Gastroesophageal sphincter (tissue), 3 donors: ENCODE data around the gene EXOG.

Experiments
- CTCF ChIP-seq, 4 experiments: fragments of 200-600 bp in 2 of 4; fragments of 450-650 bp in 2 of 4; sonication (generic) in 1 of 4; IDR thresholded peaks; one replicate each; pipeline ENCODE4 v1.5.1; 2017 to 2019; ENCODE audit warnings: antibody characterized with exemption in 4 of 4, mild to moderate bottlenecking in 2 of 4, moderate library complexity in 2 of 4
- EP300 ChIP-seq: sonication (generic); formaldehyde crosslinking; IDR thresholded peaks from one replicate; pipeline ENCODE4 v1.6.1; 2017; ENCODE audit warnings: antibody characterized with exemption, mild to moderate bottlenecking
- POLR2A ChIP-seq, 2 donors: fragments of 450-650 bp; IDR thresholded peaks; one replicate each; pipeline ENCODE4 v1.6.1; 2017; ENCODE audit warnings: antibody characterized with exemption in 2 of 2, mild to moderate bottlenecking in 2 of 2, moderate library complexity in 1 of 2
- POLR2AphosphoS5 ChIP-seq: sonication (generic); formaldehyde crosslinking; IDR thresholded peaks from one replicate; pipeline ENCODE4 v1.6.1; 2017; ENCODE audit warnings: antibody characterized with exemption

GRCh38 chr3:38573556-38573955 is 77.4 kb downstream of the EXOG start:
- TF ChIP-seq CTCF (IDR thresholded peaks at IDR 0.05), result no peak
- no peak for TF ChIP-seq POLR2AphosphoS5
- no peak for TF ChIP-seq POLR2A (IDR thresholded peaks at IDR 0.05)
- TF ChIP-seq EP300, result no peak
